Measurements from ENCODE around the gene ZDHHC6.
"Not testable (repeated sequence)": the region's sequence is repeated elsewhere in the genome, so short reads cannot be mapped to it uniquely, and the experiment has no call there.

ZDHHC6 gene, protein sequence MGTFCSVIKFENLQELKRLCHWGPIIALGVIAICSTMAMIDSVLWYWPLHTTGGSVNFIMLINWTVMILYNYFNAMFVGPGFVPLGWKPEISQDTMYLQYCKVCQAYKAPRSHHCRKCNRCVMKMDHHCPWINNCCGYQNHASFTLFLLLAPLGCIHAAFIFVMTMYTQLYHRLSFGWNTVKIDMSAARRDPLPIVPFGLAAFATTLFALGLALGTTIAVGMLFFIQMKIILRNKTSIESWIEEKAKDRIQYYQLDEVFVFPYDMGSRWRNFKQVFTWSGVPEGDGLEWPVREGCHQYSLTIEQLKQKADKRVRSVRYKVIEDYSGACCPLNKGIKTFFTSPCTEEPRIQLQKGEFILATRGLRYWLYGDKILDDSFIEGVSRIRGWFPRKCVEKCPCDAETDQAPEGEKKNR

DNA sequence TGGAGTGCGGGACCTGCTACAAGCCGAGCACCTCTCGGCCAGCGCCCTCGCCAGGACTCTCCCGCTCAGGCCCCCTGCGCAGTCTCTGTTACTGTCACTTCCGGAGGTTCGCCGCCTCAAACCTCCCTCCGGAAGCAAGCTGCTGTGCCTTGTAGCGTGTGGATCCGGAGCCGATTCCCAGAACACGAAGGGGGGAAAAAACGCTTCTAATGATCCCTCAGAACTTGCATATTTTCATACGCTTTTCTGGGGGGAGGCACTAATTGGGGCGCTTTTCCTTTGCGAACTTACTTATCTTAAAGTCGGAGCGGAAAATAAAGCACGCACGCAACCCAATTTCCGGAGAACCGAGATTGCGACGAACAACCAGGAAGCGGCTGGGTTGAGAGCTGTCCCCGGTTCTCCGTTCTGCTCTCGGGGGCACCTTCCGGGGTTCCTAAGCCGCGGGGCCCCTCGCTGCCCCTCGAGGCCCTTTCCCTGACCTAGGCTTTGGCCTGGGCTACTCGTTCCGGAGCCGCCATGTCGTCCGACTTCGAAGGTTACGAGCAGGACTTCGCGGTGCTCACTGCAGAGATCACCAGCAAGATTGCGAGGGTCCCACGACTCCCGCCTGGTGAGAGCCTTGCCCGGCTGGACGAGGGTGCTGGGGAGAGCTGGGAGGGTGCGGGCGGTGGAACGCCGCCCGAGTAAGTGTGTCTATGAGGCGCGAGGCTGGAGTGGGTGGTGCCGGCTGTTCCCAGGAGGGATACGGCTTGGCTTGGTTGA lies at the start of gene ZDHHC6, which contains the start of gene VTI1A:
Gene ZDHHC6 (minus strand): TSS at position 60 of the 765 bp plus-strand sequence. CDS start 1,478 bp downstream, outside the sequence.
Gene VTI1A (plus strand): TSS at position 361 of the 765 bp plus-strand sequence. CDS start 159 bp downstream, at position 520.
- DNase-seq = peak; percentile 80

DNA sequence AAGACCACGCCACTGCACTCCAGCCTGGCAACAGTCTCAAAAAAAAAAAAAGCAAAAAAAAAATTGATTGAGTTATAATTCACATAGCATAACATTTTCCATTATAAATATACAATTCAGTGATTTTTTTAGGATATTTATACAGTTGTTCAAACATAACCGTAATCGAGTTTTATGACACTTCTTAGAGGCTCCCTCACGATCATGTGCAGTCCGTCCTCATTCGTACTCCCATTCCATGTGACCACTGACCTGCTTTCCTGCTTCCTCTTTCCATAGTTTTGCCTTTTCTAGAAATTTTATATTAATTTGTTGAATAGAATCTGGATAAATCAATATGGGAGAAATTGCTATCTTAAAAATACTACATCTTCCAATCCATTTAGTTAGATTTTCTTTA lies 46.0 kb upstream of the ZDHHC6 start:
- no peak for DNase-seq

DNA sequence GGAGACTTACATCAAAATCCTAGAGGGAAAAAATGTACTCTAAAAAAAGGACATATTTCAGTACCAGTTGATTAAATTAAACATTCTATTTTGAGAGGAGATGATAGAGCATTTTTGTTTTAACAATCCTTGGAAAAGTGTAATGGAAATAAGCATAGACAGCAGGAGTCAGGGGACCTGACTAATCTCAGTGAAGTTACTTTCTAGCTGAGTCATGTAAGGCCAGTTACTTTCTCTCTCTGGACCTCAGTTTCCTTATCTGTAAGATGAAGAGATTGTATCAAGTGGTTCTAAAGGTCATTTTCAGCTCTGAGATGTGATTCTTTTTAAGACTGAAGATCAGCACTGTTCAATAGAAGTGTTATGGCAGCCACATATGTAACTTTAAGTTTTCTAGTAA lies 44.4 kb upstream of the ZDHHC6 start:
- peak; percentile 9 for DNase-seq

GRCh38 chr10:112490545-112490944 lies 43.8 kb upstream of the ZDHHC6 start:
- DNase-seq = peak; percentile 8

- DNase-seq = no peak
These were observed 41.2 kb upstream of the ZDHHC6 start for GRCh38 chr10:112487964-112488363.

DNA sequence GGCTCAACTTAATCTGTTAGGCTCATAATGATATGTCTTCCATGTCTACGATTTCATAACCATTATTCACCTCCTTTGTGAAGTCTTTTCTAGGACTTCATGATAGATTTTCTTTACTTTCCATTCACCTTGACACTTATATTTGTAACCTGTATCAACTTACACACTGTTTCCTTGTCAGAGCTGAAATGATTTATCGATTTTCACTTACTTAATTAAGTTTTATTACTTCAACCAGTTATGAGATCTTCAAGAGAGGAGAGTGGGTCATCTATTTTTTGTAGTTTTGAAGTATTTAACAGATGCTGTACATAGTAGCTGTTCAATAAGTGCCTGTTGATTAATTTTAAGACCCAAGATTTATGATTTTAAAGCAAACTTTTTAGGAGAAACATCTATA lies 37.7 kb upstream of the ZDHHC6 start:
- no peak for DNase-seq

GRCh38 chr10:112481602-112482001 lies 34.9 kb upstream of the ZDHHC6 start:
- no peak for DNase-seq

DNA sequence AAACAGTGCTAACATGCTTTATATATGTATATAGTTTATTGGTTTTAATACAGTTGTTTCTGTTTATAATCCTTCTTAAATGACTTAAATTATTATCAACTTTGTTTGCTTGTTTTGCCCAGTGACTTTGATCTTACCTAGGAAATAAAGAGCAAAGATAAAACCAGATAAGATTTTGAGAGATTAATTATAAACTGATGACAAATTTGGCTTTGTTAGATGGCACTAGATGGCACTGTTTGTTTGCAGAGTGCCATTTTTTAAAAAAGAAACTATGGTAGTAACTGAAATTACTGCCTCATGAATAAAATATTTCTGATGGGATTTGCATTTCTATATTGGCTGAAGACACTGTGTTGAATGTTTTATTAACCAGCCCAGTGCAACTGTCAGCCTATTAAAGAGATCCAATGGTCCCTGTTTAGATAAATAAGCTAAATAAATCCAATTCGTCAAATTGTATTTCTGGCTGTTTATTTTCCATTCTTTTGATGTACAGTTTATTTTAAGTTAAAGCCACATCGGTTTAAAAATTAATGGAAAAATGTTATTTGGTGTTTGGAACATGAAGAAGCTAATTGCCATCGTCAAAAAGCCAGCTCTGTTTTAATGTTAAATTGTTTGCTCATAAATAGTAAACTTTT lies 29.0 kb upstream of the ZDHHC6 start:
- DNase-seq = peak; percentile 31

DNA sequence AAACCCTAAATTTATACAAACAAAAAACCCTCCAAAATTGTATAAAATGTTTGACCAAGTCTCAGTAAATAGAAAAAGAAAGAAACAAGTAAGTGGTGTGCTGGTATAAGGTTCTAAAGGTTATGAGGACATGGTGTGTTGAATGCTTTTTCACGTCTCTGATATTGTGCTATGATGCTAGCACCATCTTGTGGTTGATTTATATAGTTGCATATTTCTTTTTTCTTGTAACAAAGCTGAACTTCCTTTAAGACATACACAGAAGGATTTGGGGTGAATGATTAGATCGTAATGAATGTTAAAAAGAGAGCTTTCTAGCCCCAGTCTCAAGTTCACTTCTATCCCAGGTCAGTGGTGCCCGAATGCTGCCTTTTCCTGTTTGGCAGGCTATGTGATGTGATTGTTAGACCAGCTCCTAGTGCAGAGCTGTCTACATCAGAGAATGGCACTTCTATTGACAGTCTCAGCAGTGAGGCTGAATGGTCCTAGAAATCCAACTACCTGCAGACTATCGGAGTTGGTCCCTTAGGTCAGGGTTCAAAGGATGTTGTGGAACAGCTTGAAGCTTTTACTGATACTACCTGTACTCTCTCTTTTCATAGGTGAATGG lies 25.3 kb upstream of the ZDHHC6 start:
- DNase-seq = peak; percentile 44

DNA sequence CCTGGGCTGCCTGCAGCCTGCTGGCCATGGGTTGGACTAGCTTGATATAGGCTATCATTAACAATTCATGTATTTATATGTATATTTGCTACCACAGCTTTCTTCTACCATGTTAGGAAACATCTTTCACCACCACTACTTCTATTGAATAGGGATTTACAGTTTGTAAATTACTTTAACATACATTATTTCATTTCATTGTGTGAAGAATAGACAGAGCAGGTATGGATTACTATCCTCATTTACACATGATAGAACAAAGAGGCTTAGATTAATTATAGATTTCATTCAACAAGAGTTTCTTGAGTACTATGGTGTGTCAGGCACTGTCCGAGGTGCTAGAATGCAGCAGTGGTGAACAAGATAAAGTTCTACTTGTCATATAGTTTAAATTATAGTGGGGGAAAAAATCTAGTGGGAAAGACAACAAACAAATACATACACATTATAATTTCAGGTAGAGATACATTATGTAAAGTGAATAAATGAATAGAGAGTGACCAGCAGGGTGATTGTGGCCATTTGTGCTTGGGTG lies 20.9 kb upstream of the ZDHHC6 start:
- no peak for DNase-seq

- DNase-seq = no peak
These were observed 20.1 kb upstream of the ZDHHC6 start for GRCh38 chr10:112466802-112467201.

DNA sequence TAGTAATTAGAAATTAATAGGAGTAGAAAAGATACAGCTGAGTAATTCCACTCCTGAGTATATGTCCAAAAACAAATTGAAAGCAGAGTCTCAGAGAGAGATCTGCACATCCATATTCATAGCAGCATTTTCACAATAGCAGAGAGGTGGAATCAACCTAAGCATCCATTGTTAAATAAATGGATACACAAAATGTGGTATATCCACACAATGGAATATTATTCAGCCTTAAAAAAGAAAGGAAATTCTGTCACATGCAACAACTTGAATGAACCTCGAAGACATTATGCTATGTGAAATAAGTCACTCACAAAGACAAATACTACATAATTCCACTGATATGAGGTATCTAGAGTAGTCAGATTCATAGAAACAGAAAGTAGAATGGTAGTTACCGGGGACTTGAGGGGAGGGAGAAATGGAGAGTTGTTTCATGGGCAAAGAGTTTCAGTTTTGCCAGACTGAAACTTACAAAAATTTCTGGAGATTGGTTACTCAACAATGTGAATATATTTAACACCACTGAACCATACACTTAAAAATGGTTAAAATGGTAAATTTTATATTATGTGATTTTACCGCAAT lies 18.7 kb upstream of the ZDHHC6 start:
- no peak for DNase-seq

- DNase-seq = not testable (repeated sequence)
These were observed 17.4 kb upstream of the ZDHHC6 start for GRCh38 chr10:112464074-112464473.

DNA sequence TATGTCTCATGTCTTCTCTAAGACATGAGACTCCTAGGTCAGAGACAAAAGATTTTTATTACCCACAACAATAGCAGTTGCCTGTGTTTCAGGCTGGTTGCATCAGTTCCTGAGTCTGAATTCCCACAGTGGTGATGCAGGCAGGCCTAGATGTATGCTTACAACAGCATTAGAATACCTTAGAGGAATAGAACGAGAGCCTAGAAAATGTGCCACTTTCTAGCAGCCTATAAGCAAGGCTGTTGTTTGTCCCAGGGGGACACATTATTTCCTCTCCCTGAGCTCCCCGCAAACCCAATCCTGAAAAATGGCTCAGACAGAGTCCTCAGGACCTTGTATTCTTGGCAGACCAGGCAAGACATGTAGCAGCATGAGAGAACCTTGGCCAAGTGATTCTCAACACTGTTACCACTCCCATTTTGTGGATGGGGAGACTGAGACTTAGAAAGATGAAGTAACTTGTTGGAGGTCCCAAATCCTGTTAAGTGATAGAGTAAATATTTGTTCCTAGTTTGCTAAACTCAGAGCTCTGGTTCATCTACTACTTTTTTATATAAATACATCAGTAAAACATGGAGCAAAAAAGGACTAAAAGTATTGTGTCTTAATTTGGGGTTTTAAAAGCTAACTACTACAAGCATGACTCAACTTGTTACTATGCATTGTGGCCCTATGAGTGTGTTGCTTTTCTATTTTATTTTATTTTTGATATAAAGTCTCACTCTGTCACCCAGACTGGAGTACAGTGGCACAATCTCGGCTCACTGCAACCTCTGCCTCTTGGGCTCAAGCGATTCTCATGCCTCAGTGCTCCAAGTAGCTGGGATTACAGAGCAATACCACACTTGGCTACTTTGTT lies 14.5 kb upstream of the ZDHHC6 start:
- peak; percentile 89 for DNase-seq

- no peak for DNase-seq
These were observed 13.7 kb upstream of the ZDHHC6 start for GRCh38 chr10:112460366-112460765.

DNA sequence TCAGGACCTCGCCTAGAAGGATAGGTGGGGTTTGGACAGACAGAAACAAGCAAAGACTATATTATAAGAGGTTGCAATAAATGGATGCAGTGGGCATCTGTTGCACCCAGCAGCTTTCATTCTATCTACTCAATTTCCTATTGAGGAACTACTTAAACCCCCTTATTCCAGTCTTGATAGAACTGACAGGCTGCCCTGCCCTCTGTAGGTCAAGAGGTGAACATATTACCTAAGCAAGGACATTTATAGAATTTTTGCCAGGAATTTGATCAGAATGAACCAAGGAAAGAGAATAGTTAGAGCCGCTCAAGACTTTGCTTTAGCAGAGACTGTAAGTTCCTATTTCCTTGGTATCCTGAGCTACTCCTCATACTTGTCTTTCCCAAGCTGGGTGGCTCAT lies 9.8 kb upstream of the ZDHHC6 start:
- DNase-seq = no peak

DNA sequence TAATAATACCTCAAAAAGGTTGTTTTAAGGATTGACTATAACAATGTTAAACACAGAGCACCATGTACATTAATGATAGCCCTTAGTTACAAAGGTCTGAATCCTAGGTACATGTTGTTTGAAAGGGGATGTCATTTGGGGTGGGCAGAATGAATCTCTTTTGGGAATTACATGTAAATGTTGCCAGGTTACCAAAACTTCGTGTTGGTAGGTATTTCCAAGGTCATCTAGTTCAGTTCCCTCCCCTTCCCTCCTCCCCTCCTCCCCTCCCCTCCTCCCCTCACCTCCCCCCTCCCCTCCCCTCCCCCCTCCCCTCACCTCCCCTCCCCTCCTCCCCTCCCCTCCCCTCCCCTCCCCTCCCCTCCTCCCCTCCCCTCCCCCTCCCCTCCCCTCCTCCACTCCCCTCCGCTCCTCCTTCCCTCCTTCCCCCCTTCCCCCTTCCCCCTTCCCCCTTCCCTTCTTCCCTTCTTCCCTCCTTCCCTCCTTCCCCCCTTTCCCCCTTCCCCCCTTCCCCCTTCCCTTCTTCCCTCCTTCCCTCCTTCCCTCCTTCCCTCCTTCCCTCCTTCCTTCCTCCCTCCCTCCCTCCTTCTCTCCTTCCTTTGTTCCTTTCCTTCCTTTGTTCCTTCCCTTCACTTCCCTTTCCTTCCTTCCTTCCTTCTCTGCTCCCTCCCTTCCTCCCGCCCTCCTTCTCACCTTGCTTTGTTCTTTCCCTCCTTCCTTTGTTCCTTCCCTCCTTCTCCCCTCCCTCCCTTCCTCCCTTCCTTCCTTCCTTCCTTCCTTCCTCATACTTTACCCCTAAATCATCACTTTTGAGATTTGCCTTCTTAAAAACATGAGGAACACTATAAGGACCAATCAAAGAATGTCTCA lies 8.4 kb upstream of the ZDHHC6 start:
- no peak for DNase-seq

GRCh38 chr10:112448888-112449287 lies 2.2 kb upstream of the ZDHHC6 start:
- DNase-seq = no peak

DNA sequence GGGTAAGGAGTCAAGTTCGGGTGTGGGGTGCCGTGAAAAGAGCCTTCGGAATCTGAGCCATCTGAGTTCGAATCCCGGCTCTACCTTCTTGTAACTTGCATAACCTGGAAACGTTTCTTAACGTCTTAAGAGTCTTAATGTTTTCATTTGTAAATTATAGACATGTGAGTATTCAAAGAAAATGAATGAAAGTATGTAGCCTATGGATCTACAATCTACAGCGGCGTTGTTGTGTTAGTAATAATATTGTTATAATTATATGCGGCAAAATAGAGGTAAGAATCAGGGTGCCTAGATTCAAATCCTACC lies 860 bp upstream of the ZDHHC6 start:
- DNase-seq = no peak

GRCh38 chr10:112446055-112446854 lies 459 bp downstream of the ZDHHC6 start:
- no peak for DNase-seq

Measured in fibroblast of upper back skin (primary cell).